CD4-positive, alpha-beta memory T cell (primary cell): ENCODE results near the gene MBTPS1. TPM values are rescaled to one million over a fixed set of nuclear protein-coding genes. Genes with fewer than 3 reads are reported as not detected.
A peak's percentile ranks its signal among the peaks of the same experiment; 100 is the strongest.

ENCODE experiments used
- CTCF ChIA-PET: fragments of 350-600 bp; sonication (Branson Sonifier 250); formaldehyde crosslinking; loops from one replicate; lab custom pipeline; 2021; ENCODE audit warnings: inconsistent platforms; ENCODE audit not compliant: partially characterized antibody; lab: Charles Lee
- POLR2A ChIA-PET: fragments of 350-600 bp; sonication (Branson Sonifier 250); formaldehyde crosslinking; loops from one replicate; lab custom pipeline; 2021; ENCODE audit not compliant: partially characterized antibody; lab: Charles Lee
- DNase-seq, 5 donors: peaks; one replicate each; pipeline versions ENCODE4 v3.0.0 to v3.0.0-alpha.2; 2020 to 2022; ENCODE audit warnings: mixed read lengths in 1 of 5
- H3K27ac ChIP-seq: one replicate; pipeline ENCODE4 v1.7.0; 2013; ENCODE audit warnings: low read depth, low read length
- H3K27me3 ChIP-seq: 2 replicates; pipeline ENCODE4 v1.7.0; 2013; ENCODE audit warnings: mild to moderate bottlenecking, low read length, moderate library complexity; ENCODE audit not compliant: insufficient read depth
- H3K36me3 ChIP-seq: 2 replicates; pipeline ENCODE4 v1.7.0; 2013; ENCODE audit warnings: mild to moderate bottlenecking, low read length, moderate library complexity; ENCODE audit not compliant: insufficient read depth
- H3K4me1 ChIP-seq: 2 replicates; pipeline ENCODE4 v1.7.0; 2013; ENCODE audit warnings: mild to moderate bottlenecking, low read length, moderate library complexity; ENCODE audit not compliant: insufficient read depth
- H3K4me3 ChIP-seq, 2 donors: one replicate each; pipeline ENCODE4 v1.7.0; 2013; ENCODE audit warnings: low read length in 2 of 2, mild to moderate bottlenecking in 1 of 2
- H3K9me3 ChIP-seq, 2 donors: one replicate each; pipeline ENCODE4 v1.7.0; 2013; ENCODE audit warnings: low read length in 2 of 2, control low read depth in 1 of 2; ENCODE audit not compliant: control insufficient read depth in 1 of 2
- H3K27ac Mint-ChIP-seq, 7 donors: one replicate each; pipeline ENCODE4 v1.8.0; 2020 to 2021; ENCODE audit warnings: mixed read lengths in 7 of 7, mild to moderate bottlenecking in 6 of 7, inconsistent platforms in 3 of 7, moderate library complexity in 3 of 7
- H3K27me3 Mint-ChIP-seq, 2 donors: one replicate each; pipeline ENCODE4 v1.8.0; 2020 to 2021; ENCODE audit warnings: mixed read lengths in 2 of 2
- H3K36me3 Mint-ChIP-seq, 2 donors: one replicate each; pipeline ENCODE4 v1.8.0; 2020 to 2021; ENCODE audit warnings: mixed read lengths in 2 of 2, inconsistent platforms in 1 of 2, mild to moderate bottlenecking in 1 of 2
- H3K4me1 Mint-ChIP-seq, 4 donors: one replicate each; pipeline ENCODE4 v1.8.0; 2020 to 2021; ENCODE audit warnings: mixed read lengths in 4 of 4, mild to moderate bottlenecking in 1 of 4
- H3K4me3 Mint-ChIP-seq, 8 donors: one replicate each; pipeline ENCODE4 v1.8.0; 2020 to 2021; ENCODE audit warnings: mixed read lengths in 8 of 8, mild to moderate bottlenecking in 7 of 8, moderate library complexity in 6 of 8, inconsistent platforms in 3 of 8
- H3K9me3 Mint-ChIP-seq, 8 donors: one replicate each; pipeline ENCODE4 v1.8.0; 2020 to 2021; ENCODE audit warnings: mixed read lengths in 8 of 8, mild to moderate bottlenecking in 5 of 8, inconsistent platforms in 3 of 8, moderate library complexity in 1 of 8
- intact Hi-C: fragments of 100-400 bp; cut with micrococcal nuclease; formaldehyde crosslinking; loops from one replicate; pipeline ENCODE4 v1.15.1; 2023
- polyA plus RNA-seq, 2 donors: library from polyadenylated mRNA; unstranded; fragments of 300-500 nt; fragmentation: Illumina TruSeq; gene quantifications; one replicate each; pipeline ENCODE4 v1.2.3, GENCODE V29; 2021
- total RNA-seq, 2 experiments: library from RNA; stranded (reverse); gene quantifications; one replicate each; pipeline ENCODE4 v1.2.3, GENCODE V29; 2021

MBTPS1 gene
- total and polyA plus RNA-seq, 4 experiments from 2014 or later, result 53.9 to 140 (median 99.1) TPM

- H3K9me3 Mint-ChIP-seq, result no peaks in the 10 kb centered on the region
- no peak overlapping the region for H3K4me3 Mint-ChIP-seq
- H3K4me1 Mint-ChIP-seq, result peaks cover 18 to 39% (median 27%) of the 10 kb centered on the region in 4 donors
- CTCF ChIA-PET, result interaction anchor here (0.9 to 6.6 kb wide), 2 partner anchors 15 to 106 kb away, joined by 4 to 55 read pairs; partner anchors contain the start of gene TAF1C
- Histone ChIP-seq H3K27ac (no peak overlapping the region), H3K4me1 (peaks cover 10% of the 10 kb centered on the region), H3K9me3 (no peaks in the 10 kb centered on the region), H3K36me3 (peaks cover 70% of the 10 kb centered on the region), H3K27me3 (no peaks in the 10 kb centered on the region), H3K4me3 (no peak overlapping the region)
- H3K27ac Mint-ChIP-seq, result no peak overlapping the region
- POLR2A ChIA-PET, result no interaction called here
- peaks cover 46 to 79% of the 10 kb centered on the region in 2 donors for H3K36me3 Mint-ChIP-seq
- no peak for DNase-seq
- intact Hi-C loops, result no loop called here
- no peaks in the 10 kb centered on the region for H3K27me3 Mint-ChIP-seq
These were observed 35.2 kb downstream of the MBTPS1 start for GRCh38 chr16:84081446-84081989.

DNA sequence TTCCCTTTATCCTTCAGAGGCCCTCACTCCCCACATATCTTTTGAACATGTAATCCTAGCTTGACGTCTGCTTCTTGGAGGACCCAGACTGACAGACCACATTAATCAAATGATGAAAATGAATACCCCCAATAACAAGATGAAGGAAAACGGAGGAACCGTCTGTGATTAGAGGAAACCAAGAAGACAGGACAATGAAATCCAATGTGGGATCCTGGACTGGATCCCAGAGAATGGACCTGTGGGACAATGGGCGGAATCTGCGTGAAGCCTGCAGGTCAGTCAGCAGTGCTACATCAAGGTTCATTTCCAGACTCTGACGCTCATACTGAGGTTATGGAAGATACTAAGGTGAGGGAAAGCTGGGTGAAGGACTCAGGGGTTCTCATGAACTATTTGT, 35.9 kb downstream of the MBTPS1 start:
- ChIA-PET CTCF (interaction anchor here (0.9 to 6.6 kb wide), 2 partner anchors 14 to 107 kb away, joined by 4 to 55 read pairs; partner anchors contain the start of gene TAF1C), POLR2A (no interaction called here)
- peaks cover 3% of the 10 kb centered on the region for H3K4me1 ChIP-seq
- no peaks in the 10 kb centered on the region for H3K9me3 ChIP-seq
- H3K4me3 ChIP-seq, result no peak overlapping the region
- Mint-ChIP-seq H3K4me3 (no peak overlapping the region), H3K9me3 (no peaks in the 10 kb centered on the region), H3K27me3 (no peaks in the 10 kb centered on the region), H3K36me3 (peaks cover 45 to 76% of the 10 kb centered on the region in 2 donors), H3K4me1 (peaks cover 13 to 33% (median 21%) of the 10 kb centered on the region in 4 donors), H3K27ac (peak overlapping the region in 3 of 7 donors; percentile 2 to 25 (median 19))
- H3K27ac ChIP-seq, result no peak overlapping the region
- intact Hi-C loops, result no loop called here
- no peak for DNase-seq
- peaks cover 65% of the 10 kb centered on the region for H3K36me3 ChIP-seq
- H3K27me3 ChIP-seq, result no peaks in the 10 kb centered on the region

- DNase-seq, result no peak
- ChIA-PET POLR2A (no interaction called here), CTCF (no interaction called here)
- Mint-ChIP-seq H3K9me3 (no peaks in the 10 kb centered on the region), H3K4me1 (peaks cover 11 to 31% (median 20%) of the 10 kb centered on the region in 4 donors), H3K27me3 (no peaks in the 10 kb centered on the region), H3K27ac (peak overlapping the region in 2 of 7 donors; percentile 11 to 57), H3K36me3 (peaks cover 49 to 79% of the 10 kb centered on the region in 2 donors), H3K4me3 (no peak overlapping the region)
- H3K27ac ChIP-seq, result no peak overlapping the region
- H3K36me3 ChIP-seq, result peaks cover 69% of the 10 kb centered on the region
- no peaks in the 10 kb centered on the region for H3K9me3 ChIP-seq
- intact Hi-C loops, result no loop called here
- no peaks in the 10 kb centered on the region for H3K27me3 ChIP-seq
- H3K4me1 ChIP-seq, result no peaks in the 10 kb centered on the region
- no peak overlapping the region for H3K4me3 ChIP-seq
These were observed 36.4 kb downstream of the MBTPS1 start for GRCh38 chr16:84080378-84080777.

DNA sequence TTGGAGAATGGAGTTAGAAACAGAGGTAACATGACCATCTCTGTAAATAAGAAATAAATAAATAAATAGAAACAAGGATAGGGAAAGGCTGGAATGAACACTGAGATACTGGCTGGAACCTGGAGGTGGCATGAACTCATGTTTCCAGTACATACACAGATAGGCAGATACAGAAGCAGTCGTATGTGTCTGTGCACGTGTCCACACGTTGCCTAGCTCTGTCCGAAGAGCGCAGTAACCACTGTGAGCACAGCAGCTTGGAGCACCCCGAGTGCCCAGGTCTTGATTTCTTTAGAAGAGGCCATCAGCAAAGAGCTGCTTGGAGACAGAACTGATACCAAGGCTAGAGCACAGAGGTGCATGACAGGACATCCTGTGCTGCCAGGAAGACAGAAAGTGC, 37.1 kb downstream of the MBTPS1 start:
- Mint-ChIP-seq H3K9me3 (no peaks in the 10 kb centered on the region), H3K4me1 (peaks cover 8 to 25% (median 15%) of the 10 kb centered on the region in 4 donors), H3K27ac (no peak overlapping the region), H3K4me3 (no peak overlapping the region), H3K27me3 (no peaks in the 10 kb centered on the region), H3K36me3 (peaks cover 54 to 83% of the 10 kb centered on the region in 2 donors)
- Histone ChIP-seq H3K36me3 (peaks cover 77% of the 10 kb centered on the region), H3K27me3 (no peaks in the 10 kb centered on the region), H3K27ac (no peak overlapping the region), H3K9me3 (no peaks in the 10 kb centered on the region), H3K4me1 (no peaks in the 10 kb centered on the region), H3K4me3 (no peak overlapping the region)
- intact Hi-C loops, result no loop called here
- no peak for DNase-seq
- CTCF ChIA-PET, result interaction anchor here (0.9 kb wide), 1 partner anchor 8 kb away, joined by 3 read pairs; no protein-coding TSS in a partner anchor
- POLR2A ChIA-PET, result no interaction called here

- Histone ChIP-seq H3K4me1 (no peaks in the 10 kb centered on the region), H3K36me3 (peaks cover 67% of the 10 kb centered on the region), H3K9me3 (no peaks in the 10 kb centered on the region), H3K27me3 (no peaks in the 10 kb centered on the region), H3K27ac (no peak overlapping the region), H3K4me3 (no peak overlapping the region)
- Mint-ChIP-seq H3K27ac (no peak overlapping the region), H3K4me1 (peaks cover 7 to 19% (median 12%) of the 10 kb centered on the region in 4 donors), H3K4me3 (no peak overlapping the region), H3K36me3 (peaks cover 58 to 78% of the 10 kb centered on the region in 2 donors), H3K27me3 (no peaks in the 10 kb centered on the region), H3K9me3 (no peaks in the 10 kb centered on the region)
- ChIA-PET POLR2A (no interaction called here), CTCF (interaction anchor here (0.8 to 1.7 kb wide), 3 partner anchors 10 to 14 kb away, joined by 3 to 8 read pairs (median 4); no protein-coding TSS in a partner anchor)
- DNase-seq, result no peak
- intact Hi-C loops, result no loop called here
These were observed 41.4 kb downstream of the MBTPS1 start for GRCh38 chr16:84075376-84075775.

- no peaks in the 10 kb centered on the region for H3K27me3 ChIP-seq
- H3K4me1 Mint-ChIP-seq, result peaks cover 6 to 16% (median 8%) of the 10 kb centered on the region in 4 donors
- H3K36me3 Mint-ChIP-seq, result peaks cover 55 to 75% of the 10 kb centered on the region in 2 donors
- ChIA-PET POLR2A (no interaction called here), CTCF (interaction anchor here (0.8 to 1.7 kb wide), 3 partner anchors 9 to 13 kb away, joined by 3 to 8 read pairs (median 4); no protein-coding TSS in a partner anchor)
- H3K27ac ChIP-seq, result no peak overlapping the region
- H3K4me3 Mint-ChIP-seq, result no peak overlapping the region
- no peak for DNase-seq
- no peak overlapping the region for H3K4me3 ChIP-seq
- no peaks in the 10 kb centered on the region for H3K27me3 Mint-ChIP-seq
- no peaks in the 10 kb centered on the region for H3K9me3 Mint-ChIP-seq
- H3K27ac Mint-ChIP-seq, result no peak overlapping the region
- no peaks in the 10 kb centered on the region for H3K9me3 ChIP-seq
- no peaks in the 10 kb centered on the region for H3K4me1 ChIP-seq
- peaks cover 65% of the 10 kb centered on the region for H3K36me3 ChIP-seq
- intact Hi-C loops, result no loop called here
These were observed 42.0 kb downstream of the MBTPS1 start for GRCh38 chr16:84074721-84075120.

GRCh38 chr16:84072014-84072413, 44.7 kb downstream of the MBTPS1 start:
- H3K27me3 Mint-ChIP-seq, result no peaks in the 10 kb centered on the region
- DNase-seq, result no peak
- H3K9me3 ChIP-seq, result no peaks in the 10 kb centered on the region
- peaks cover 73% of the 10 kb centered on the region for H3K36me3 ChIP-seq
- ChIA-PET CTCF (no interaction called here), POLR2A (no interaction called here)
- no peak overlapping the region for H3K4me3 ChIP-seq
- H3K27me3 ChIP-seq, result no peaks in the 10 kb centered on the region
- H3K4me3 Mint-ChIP-seq, result no peak overlapping the region
- H3K36me3 Mint-ChIP-seq, result peaks cover 66 to 79% of the 10 kb centered on the region in 2 donors
- H3K9me3 Mint-ChIP-seq, result no peaks in the 10 kb centered on the region
- H3K4me1 ChIP-seq, result no peaks in the 10 kb centered on the region
- peak overlapping the region in 1 of 7 donors; percentile 29 for H3K27ac Mint-ChIP-seq
- no peaks in the 10 kb centered on the region for H3K4me1 Mint-ChIP-seq
- intact Hi-C loops, result no loop called here
- no peak overlapping the region for H3K27ac ChIP-seq
